Muscle layer of duodenum (tissue), 2 donors: ENCODE data around the gene ATPAF2.

Experiments
- H3K27ac ChIP-seq: one replicate; pipeline ENCODE4 v1.7.0; 2013; ENCODE audit warnings: mild to moderate bottlenecking, low read length
- H3K27me3 ChIP-seq: one replicate; pipeline ENCODE4 v1.7.0; 2013; ENCODE audit warnings: low read depth, mild to moderate bottlenecking, control low read depth, low read length
- H3K36me3 ChIP-seq, 2 donors: one replicate each; pipeline ENCODE4 v1.7.0; 2013; ENCODE audit warnings: low read length in 2 of 2, control low read depth in 1 of 2, mild to moderate bottlenecking in 1 of 2; ENCODE audit not compliant: insufficient read depth in 2 of 2, control insufficient read depth in 1 of 2
- H3K4me1 ChIP-seq, 2 donors: one replicate each; pipeline ENCODE4 v1.7.0; 2013; ENCODE audit warnings: low read length in 2 of 2, mild to moderate bottlenecking in 2 of 2, control low read depth in 1 of 2, moderate library complexity in 1 of 2; ENCODE audit not compliant: insufficient read depth in 2 of 2, control insufficient read depth in 1 of 2
- H3K4me3 ChIP-seq, 2 donors: one replicate each; pipeline ENCODE4 v1.7.0; 2013; ENCODE audit warnings: low read length in 2 of 2, low read depth in 1 of 2, mild to moderate bottlenecking in 1 of 2
- H3K9me3 ChIP-seq, 2 donors: one replicate each; pipeline ENCODE4 v1.7.0; 2013; ENCODE audit warnings: low read length in 2 of 2, control low read depth in 1 of 2, mild to moderate bottlenecking in 1 of 2; ENCODE audit not compliant: control insufficient read depth in 1 of 2
- donor health status: healthy.

Gene ATPAF2

DNA sequence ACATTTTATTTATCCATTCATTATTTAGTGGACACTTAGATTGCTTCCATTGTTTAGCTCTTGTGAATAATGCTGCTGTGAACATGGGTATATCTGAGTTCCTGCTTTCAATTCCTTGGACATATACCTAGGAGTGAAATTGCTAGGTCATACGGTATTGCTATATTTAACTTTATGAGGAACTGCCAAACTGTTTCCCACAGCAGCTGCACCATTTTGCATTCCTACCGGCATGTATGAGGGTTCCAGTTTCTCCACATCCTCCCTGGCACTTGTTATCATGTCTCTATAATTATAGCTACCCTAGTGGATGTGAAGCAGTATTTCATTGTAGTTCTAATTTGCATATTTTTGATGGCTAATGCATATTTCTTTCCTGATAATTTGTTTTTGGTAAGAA is 25.1 kb upstream of the ATPAF2 start:
- H3K27ac ChIP-seq = no peak overlapping the region
- H3K4me1 ChIP-seq = no peaks in the 10 kb centered on the region
- no peaks in the 10 kb centered on the region for H3K9me3 ChIP-seq
- H3K27me3 ChIP-seq = no peaks in the 10 kb centered on the region
- H3K36me3 ChIP-seq = peaks cover 33 to 54% of the 10 kb centered on the region in 2 donors
- H3K4me3 ChIP-seq = no peak overlapping the region

DNA sequence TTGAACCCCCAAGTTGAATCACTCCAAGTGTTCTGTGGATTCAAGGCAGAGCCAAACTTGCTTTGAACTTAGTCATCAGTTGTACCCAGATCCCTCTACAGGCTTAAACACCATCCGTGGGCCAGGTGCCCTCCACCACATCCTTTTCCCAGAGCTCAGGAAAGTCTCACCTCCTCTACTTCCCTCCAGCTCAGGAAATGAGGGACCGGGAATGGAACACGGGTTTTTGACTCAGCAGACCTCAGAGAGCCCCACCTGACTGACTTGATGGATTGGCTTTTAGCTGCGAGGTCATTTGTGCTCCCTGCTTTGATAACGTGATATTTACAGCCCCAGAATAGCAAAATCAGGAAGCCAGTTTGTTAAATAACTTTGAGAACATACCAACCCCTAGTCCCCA is 20.3 kb upstream of the ATPAF2 start:
- Histone ChIP-seq H3K9me3 (no peaks in the 10 kb centered on the region), H3K4me3 (no peak overlapping the region), H3K27me3 (no peaks in the 10 kb centered on the region), H3K4me1 (no peaks in the 10 kb centered on the region), H3K27ac (no peak overlapping the region), H3K36me3 (peaks cover 37 to 53% of the 10 kb centered on the region in 2 donors)

DNA sequence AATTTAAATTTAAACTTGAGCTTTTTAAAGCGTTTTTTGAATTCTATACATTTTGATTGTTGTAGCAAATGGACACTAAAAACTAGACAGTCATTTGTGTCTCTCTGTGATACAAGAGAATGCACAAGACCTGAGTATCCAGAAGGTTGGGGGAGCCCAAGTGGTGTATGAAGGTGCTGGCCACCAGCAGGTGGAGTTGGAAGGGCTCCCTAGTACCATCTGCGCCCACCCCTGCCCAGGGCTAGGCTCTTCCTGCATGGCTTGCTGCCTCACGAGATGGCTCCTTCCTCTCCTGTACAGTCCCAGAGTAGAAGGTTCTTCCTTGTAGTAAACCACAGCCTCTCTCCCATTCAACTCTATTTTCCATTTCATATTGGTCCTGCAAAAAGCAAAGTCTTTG is 17.2 kb upstream of the ATPAF2 start:
- peaks cover 24 to 37% of the 10 kb centered on the region in 2 donors for H3K36me3 ChIP-seq

DNA sequence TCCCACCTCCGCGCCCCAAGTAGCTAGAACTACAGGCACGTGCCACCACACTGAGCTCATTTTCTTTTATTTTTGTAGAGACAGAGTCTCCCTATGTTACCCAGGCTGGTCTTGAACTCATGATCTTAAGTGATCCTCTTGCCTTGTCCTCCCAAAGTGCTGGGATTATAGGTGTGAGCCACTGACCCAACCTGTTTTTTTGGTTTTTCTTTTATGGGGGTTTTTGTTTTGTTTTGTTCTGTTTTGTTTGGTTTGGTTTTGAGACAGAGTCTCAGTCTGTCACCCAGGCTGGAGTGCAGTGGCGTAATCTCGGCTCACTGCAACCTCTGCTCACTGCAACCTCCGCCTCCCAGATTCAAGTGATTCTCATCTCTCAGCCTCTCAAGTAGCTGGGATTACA is 16.6 kb upstream of the ATPAF2 start:
- H3K9me3 ChIP-seq = no peaks in the 10 kb centered on the region
- H3K27ac ChIP-seq = no peak overlapping the region
- H3K36me3 ChIP-seq = peaks cover 21 to 37% of the 10 kb centered on the region in 2 donors
- H3K4me1 ChIP-seq = no peaks in the 10 kb centered on the region
- no peaks in the 10 kb centered on the region for H3K27me3 ChIP-seq
- H3K4me3 ChIP-seq = no peak overlapping the region

More for the DNA sequence above, 17.2 kb upstream of the ATPAF2 start:
- Histone ChIP-seq H3K4me3 (no peak overlapping the region), H3K27ac (no peak overlapping the region), H3K9me3 (no peaks in the 10 kb centered on the region), H3K4me1 (no peaks in the 10 kb centered on the region), H3K27me3 (no peaks in the 10 kb centered on the region)

DNA sequence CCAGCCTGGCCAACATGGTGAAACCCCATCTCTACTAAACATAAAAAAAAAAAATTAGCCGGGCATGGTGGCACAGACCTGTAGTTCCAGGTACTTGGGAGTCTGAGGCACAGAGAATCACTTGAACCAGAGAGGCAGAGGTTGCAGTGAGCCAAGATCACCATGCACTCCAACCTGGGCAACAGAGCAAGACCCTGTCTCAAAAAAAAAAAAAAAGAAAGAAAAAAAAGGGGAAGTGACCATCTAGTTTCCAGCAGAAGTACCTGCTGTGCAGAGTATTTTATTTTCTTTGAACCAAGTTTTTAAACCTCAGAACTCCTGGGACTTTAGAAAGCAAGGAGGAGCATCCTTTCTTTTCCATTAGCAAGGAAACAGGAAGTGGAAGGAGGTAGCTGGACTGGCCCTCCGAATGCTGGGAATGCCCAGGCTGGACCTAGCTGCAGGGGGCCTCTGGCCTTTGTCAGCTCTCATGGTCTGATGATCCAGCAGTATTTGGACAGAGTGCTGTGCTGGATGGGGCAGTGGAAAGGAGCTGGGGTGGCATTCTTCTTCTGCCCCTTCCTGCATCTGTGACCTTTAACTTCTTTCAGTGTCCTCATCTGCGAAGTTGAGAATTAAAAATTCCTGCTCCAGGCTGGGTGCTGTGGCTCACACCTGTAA is 6.9 kb upstream of the ATPAF2 start:
- Histone ChIP-seq H3K36me3 (peaks cover 0 to 24% of the 10 kb centered on the region in 2 donors), H3K4me1 (peaks cover 7 to 9% of the 10 kb centered on the region in 2 donors), H3K27me3 (no peaks in the 10 kb centered on the region), H3K27ac (no peak overlapping the region), H3K4me3 (no peak overlapping the region), H3K9me3 (no peaks in the 10 kb centered on the region)

DNA sequence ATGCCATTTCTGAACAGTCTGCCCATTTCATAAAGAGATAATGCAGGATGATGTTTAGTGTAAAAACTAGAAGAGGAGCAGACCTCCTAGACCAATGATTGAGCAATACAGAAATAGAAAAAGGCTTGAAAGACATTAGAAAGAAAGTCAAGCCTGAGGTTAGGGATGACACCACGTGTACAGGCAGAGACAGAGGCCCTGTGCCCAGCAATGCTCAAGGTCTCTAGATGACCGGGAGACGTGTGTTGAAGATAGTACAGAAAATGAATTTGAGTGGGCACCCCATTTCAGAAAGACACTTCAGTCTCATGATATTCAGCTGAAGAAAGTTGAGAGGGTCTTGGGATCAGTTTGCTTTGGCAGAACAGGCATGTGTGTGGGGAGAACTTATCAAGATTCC is 5.6 kb upstream of the ATPAF2 start:
- peaks cover 0 to 24% of the 10 kb centered on the region in 2 donors for H3K36me3 ChIP-seq
- no peaks in the 10 kb centered on the region for H3K27me3 ChIP-seq
- no peaks in the 10 kb centered on the region for H3K9me3 ChIP-seq
- no peak overlapping the region for H3K4me3 ChIP-seq
- no peak overlapping the region for H3K27ac ChIP-seq
- peaks cover 13 to 18% of the 10 kb centered on the region in 2 donors for H3K4me1 ChIP-seq

DNA sequence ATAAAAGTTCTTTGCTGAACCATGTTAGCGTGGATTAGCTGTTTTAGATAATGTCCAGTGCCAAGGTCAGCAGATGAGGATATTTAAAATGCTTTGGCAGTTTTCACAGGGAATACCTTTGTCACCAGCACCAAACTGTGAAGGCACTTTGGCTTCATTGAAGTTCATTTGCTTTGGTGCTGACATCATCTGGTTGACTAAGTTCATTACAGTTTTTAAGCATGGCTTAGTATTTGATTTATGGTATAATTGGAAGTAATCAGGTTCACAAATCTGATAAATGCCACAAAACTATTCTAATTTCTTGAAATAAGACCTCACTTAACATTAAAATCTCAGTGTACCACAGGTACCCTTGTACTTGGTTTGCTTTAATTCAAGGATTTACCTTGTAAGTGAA is 4.5 kb upstream of the ATPAF2 start:
- Histone ChIP-seq H3K27me3 (no peaks in the 10 kb centered on the region), H3K36me3 (peaks cover 0 to 24% of the 10 kb centered on the region in 2 donors), H3K27ac (no peak overlapping the region), H3K9me3 (no peaks in the 10 kb centered on the region), H3K4me1 (peaks cover 13 to 19% of the 10 kb centered on the region in 2 donors), H3K4me3 (no peak overlapping the region)

DNA sequence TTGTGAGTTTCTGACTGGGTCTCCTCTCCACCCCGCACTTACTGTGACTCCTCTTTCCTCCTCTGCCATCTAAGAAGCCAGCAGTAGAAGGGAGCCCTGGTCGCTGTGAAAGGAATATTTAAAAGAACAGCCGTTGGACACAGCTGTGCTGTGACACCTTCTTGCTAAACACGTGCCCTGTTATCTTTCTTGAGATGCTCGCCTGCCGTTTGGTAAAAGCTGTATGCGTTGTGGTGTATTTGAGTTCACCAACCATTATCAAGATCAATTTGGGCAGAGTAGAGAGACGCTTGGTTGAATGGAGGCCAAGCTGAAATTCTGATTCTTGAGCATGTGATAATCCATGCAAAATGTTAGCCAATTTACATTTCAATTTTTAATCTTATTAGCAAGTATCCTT is 4.0 kb upstream of the ATPAF2 start:
- H3K36me3 ChIP-seq = peaks cover 0 to 24% of the 10 kb centered on the region in 2 donors
- no peaks in the 10 kb centered on the region for H3K9me3 ChIP-seq
- H3K4me3 ChIP-seq = no peak overlapping the region
- H3K4me1 ChIP-seq = peaks cover 16 to 24% of the 10 kb centered on the region in 2 donors
- no peak overlapping the region for H3K27ac ChIP-seq
- H3K27me3 ChIP-seq = no peaks in the 10 kb centered on the region

DNA sequence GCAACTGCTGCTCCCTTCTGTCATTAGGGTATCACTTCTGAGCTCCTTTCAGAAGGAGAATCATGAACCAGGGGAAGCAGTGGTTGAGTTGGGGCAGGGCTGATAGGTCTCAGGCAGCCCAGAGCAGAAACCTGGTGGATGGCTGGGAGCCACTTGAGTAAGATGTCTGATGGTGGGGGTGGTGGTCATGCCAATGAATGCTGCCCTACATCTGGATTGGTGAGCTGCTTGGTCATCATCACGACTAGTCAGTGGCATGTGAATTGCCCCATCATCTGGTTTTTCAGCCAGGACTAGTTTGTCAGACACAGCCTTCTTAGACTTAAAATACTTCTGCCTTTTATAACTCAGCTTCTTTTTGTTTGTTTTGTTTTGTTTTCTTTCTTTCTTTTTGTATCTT is 2.8 kb upstream of the ATPAF2 start:
- Histone ChIP-seq H3K9me3 (no peaks in the 10 kb centered on the region), H3K4me1 (peaks cover 21 to 31% of the 10 kb centered on the region in 2 donors), H3K27me3 (no peaks in the 10 kb centered on the region), H3K27ac (no peak overlapping the region), H3K36me3 (peaks cover 0 to 14% of the 10 kb centered on the region in 2 donors), H3K4me3 (no peak overlapping the region)

DNA sequence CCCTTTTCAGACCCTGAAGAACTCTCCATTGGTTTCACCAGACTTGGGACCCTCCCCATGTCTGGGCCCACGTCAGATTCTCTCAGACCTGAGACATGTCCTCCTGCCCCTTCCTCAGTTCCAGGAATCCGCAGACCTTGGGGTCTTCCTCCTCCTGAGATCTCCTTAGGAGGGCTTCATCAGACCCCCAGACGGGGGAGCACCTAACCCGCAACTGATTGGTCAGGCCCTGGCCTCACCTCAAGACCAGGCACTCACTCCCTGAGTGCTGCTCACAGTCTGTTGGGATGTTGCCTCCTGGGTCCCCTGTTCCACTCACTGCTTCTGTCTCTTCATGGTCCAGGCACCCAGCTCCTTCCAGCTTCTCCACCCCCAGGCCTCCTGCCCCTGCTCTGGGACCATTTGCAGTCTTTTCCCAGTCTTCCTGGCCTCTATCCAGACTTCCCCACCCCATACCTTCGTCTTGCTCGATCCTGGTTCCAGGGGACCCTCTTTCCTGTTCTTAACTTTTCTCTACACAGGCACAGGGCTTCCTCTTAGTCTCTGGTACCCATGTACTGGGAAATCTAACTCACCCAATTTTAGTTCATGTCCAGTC is 1.4 kb upstream of the ATPAF2 start:
- H3K36me3 ChIP-seq = peaks cover 0 to 5% of the 10 kb centered on the region in 2 donors
- H3K4me1 ChIP-seq = peaks cover 21 to 31% of the 10 kb centered on the region in 2 donors
- H3K4me3 ChIP-seq = peak overlapping the region; percentile 82 to 94
- H3K27me3 ChIP-seq = no peaks in the 10 kb centered on the region
- no peaks in the 10 kb centered on the region for H3K9me3 ChIP-seq
- H3K27ac ChIP-seq = no peak overlapping the region

DNA sequence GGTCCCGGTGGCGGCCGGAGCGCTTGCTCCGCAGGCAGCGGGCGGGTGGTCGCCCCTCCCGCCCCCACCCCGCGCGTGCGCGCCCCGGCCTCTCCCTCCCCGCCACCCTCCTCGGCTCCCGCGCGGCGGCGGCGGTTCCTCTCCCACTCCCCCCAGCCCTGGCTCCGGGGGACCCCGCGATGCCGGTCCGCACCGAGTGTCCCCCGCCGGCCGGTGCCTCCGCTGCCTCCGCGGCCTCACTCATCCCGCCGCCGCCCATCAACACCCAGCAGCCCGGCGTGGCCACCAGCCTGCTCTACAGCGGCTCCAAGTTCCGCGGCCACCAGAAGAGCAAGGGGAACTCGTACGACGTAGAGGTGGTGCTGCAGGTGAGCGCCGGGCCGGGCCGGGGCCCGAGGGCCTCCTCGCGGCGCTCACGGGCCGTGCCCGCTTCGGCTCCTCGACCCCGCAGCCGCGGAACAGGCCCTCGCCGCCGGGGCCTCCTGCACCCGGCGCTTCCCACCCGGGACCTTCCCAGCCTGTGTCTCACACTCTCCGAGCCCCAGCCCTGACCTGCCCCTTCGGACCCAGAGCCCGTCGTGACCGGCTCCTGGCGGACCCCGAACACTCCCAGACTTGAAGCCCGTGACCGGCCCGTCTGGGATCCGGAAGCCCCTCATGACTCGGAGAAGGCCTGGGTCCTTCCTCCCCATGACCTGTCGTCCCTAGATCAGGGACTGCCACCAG is 730 bp upstream of the ATPAF2 start:
- Histone ChIP-seq H3K36me3 (no peaks in the 10 kb centered on the region), H3K4me3 (peak overlapping the region; percentile 82 to 94), H3K27me3 (no peaks in the 10 kb centered on the region), H3K9me3 (no peaks in the 10 kb centered on the region), H3K4me1 (peaks cover 21 to 31% of the 10 kb centered on the region in 2 donors), H3K27ac (no peak overlapping the region)
